GM23338 (cell line): ENCODE measurements around the gene ZNF440. TPM values are rescaled to one million over a fixed set of nuclear protein-coding genes. Genes with fewer than 3 reads are reported as not detected.

Source experiments
- ATAC-seq: fragments of 200-7000 bp; cut with Tn5 transposase; 3 replicates; pipeline ENCODE4 v1.9.1; 2020
- DNase-seq: peaks from one replicate; pipeline ENCODE4 v3.0.0-alpha.2; 2015; ENCODE audit warnings: low spot score
- H2AFZ ChIP-seq: fragments of 200-600 bp; sonication (generic); 2 replicates; pipeline ENCODE4 v1.8.0; 2016; ENCODE audit warnings: antibody characterized with exemption, mild to moderate bottlenecking, moderate library complexity
- H3F3A ChIP-seq: fragments of 200-600 bp; sonication (generic); replicated peaks from 2 replicates; pipeline ENCODE4 v1.8.0; 2017; ENCODE audit warnings: antibody characterized with exemption, mixed run types, low read depth
- H3K27ac ChIP-seq: fragments of 200-600 bp; sonication (generic); 2 replicates; pipeline ENCODE4 v1.6.1; 2016; ENCODE audit warnings: low read depth
- H3K27me3 ChIP-seq: fragments of 200-600 bp; sonication (generic); 2 replicates; pipeline ENCODE4 v1.8.0; 2016; ENCODE audit warnings: mild to moderate bottlenecking, mixed run types, moderate library complexity; ENCODE audit not compliant: insufficient read depth
- H3K36me3 ChIP-seq: fragments of 200-600 bp; sonication (generic); 2 replicates; pipeline ENCODE4 v1.8.0; 2016; ENCODE audit warnings: mild to moderate bottlenecking; ENCODE audit not compliant: insufficient read depth
- H3K4me1 ChIP-seq: fragments of 200-600 bp; sonication (generic); 2 replicates; pipeline ENCODE4 v1.8.0; 2016; ENCODE audit warnings: mild to moderate bottlenecking, moderate library complexity; ENCODE audit not compliant: insufficient read depth
- H3K4me2 ChIP-seq: fragments of 200-600 bp; sonication (generic); 2 replicates; pipeline ENCODE4 v1.7.1; 2017; ENCODE audit warnings: mixed run types
- H3K4me3 ChIP-seq: fragments of 200-600 bp; sonication (generic); 2 replicates; pipeline ENCODE4 v1.6.1; 2016; ENCODE audit warnings: mixed run types
- H3K79me2 ChIP-seq: fragments of 200-600 bp; sonication (generic); replicated peaks from 2 replicates; pipeline ENCODE4 v1.8.0; 2017; ENCODE audit warnings: mild to moderate bottlenecking; ENCODE audit not compliant: insufficient read depth
- H3K9me2 ChIP-seq: fragments of 200-600 bp; sonication (generic); 2 replicates; pipeline ENCODE4 v1.8.0; 2017; ENCODE audit not compliant: insufficient read depth
- H4K20me1 ChIP-seq: fragments of 200-600 bp; sonication (generic); replicated peaks from 2 replicates; pipeline ENCODE4 v1.8.0; 2017; ENCODE audit warnings: mild to moderate bottlenecking; ENCODE audit not compliant: insufficient read depth
- H3K27ac Mint-ChIP-seq: 2 replicates; pipeline ENCODE4 v1.8.0; 2020; ENCODE audit warnings: inconsistent platforms, mild to moderate bottlenecking, moderate library complexity, mixed read lengths
- H3K27me3 Mint-ChIP-seq: 3 replicates; pipeline ENCODE4 v1.8.0; 2022; ENCODE audit warnings: low read depth, mild to moderate bottlenecking, moderate library complexity, mixed read lengths, inconsistent platforms; ENCODE audit not compliant: insufficient read depth, poor library complexity
- H3K36me3 Mint-ChIP-seq: 3 replicates; pipeline ENCODE4 v1.8.0; 2021; ENCODE audit warnings: low read depth, mild to moderate bottlenecking, inconsistent platforms, moderate library complexity, mixed read lengths
- H3K4me1 Mint-ChIP-seq: 3 replicates; pipeline ENCODE4 v1.8.0; 2020; ENCODE audit warnings: mild to moderate bottlenecking, inconsistent platforms, mixed read lengths
- H3K4me3 Mint-ChIP-seq: 3 replicates; pipeline ENCODE4 v1.8.0; 2021; ENCODE audit warnings: moderate library complexity, mild to moderate bottlenecking, inconsistent platforms, mixed read lengths
- H3K9me3 Mint-ChIP-seq: 3 replicates; pipeline ENCODE4 v1.8.0; 2020; ENCODE audit warnings: moderate library complexity, mild to moderate bottlenecking, inconsistent platforms, mixed read lengths
- CREB1 ChIP-seq: fragments of 250-450 bp; sonication (Bioruptor Pico); IDR thresholded peaks from 2 replicates; pipeline ENCODE4 v1.5.0; 2020; ENCODE audit warnings: low read depth, mild to moderate bottlenecking, moderate library complexity
- CTCF ChIP-seq, 2 experiments: fragments of 200-600 bp in 1 of 2; sonication (generic) in 1 of 2; conservative IDR thresholded peaks; 2 replicates each; pipeline versions ENCODE4 v1.5.1 to v1.6.1; 2016 to 2017; ENCODE audit warnings: antibody characterized with exemption in 2 of 2, low read depth in 2 of 2, mild to moderate bottlenecking in 2 of 2, moderate library complexity in 1 of 2
- EZH2 ChIP-seq: fragments of 200-600 bp; sonication (generic); IDR thresholded peaks from one replicate; pipeline ENCODE4 v1.8.0; 2017; ENCODE audit warnings: antibody characterized with exemption, mild to moderate bottlenecking, low read depth; ENCODE audit not compliant: unreplicated experiment
- EZH2phosphoT487 ChIP-seq: fragments of 200-600 bp; sonication (generic); IDR thresholded peaks from one replicate; pipeline ENCODE4 v1.8.1; 2018; ENCODE audit warnings: antibody characterized with exemption; ENCODE audit not compliant: unreplicated experiment
- JUNB ChIP-seq: IDR thresholded peaks from one replicate; pipeline ENCODE4 v1.6.1; 2016; ENCODE audit warnings: antibody characterized with exemption; ENCODE audit not compliant: unreplicated experiment
- NANOG ChIP-seq: IDR thresholded peaks from 2 replicates; pipeline ENCODE4 v1.6.1; 2016; ENCODE audit warnings: antibody characterized with exemption, borderline replicate concordance
- POLR2AphosphoS5 ChIP-seq: IDR thresholded peaks from 2 replicates; pipeline ENCODE4 v1.6.1; 2016; ENCODE audit warnings: antibody characterized with exemption, low read depth
- STAT1 ChIP-seq: IDR thresholded peaks from one replicate; pipeline ENCODE4 v1.6.1; 2016; ENCODE audit warnings: antibody characterized with exemption; ENCODE audit not compliant: unreplicated experiment
- ZNF114 ChIP-seq: fragments of 250-450 bp; sonication (Bioruptor Pico); IDR thresholded peaks from 2 replicates; pipeline ENCODE4 v1.5.0; 2020; ENCODE audit warnings: mild to moderate bottlenecking, moderate library complexity
- ZNF331 ChIP-seq: fragments of 250-450 bp; sonication (Bioruptor Pico); IDR thresholded peaks from 2 replicates; pipeline ENCODE4 v1.5.0; 2020; ENCODE audit warnings: low read depth, mild to moderate bottlenecking, moderate library complexity
- ZNF462 ChIP-seq: fragments of 250-450 bp; sonication (Bioruptor Pico); IDR thresholded peaks from 2 replicates; pipeline ENCODE4 v1.5.0; 2020; ENCODE audit warnings: mild to moderate bottlenecking, moderate library complexity
- polyA plus RNA-seq: library from polyadenylated mRNA; unstranded; fragments of >200 nt; fragmentation: Nextera tagmentation; extraction: Ambion mirVana; gene quantifications from 2 replicates; pipeline ENCODE4 v1.2.1, GENCODE V29; 2016
- total RNA-seq: library from RNA; depleted of rRNA; stranded (reverse); fragments of >200 nt; shearing (Covaris generic); gene quantifications from 2 replicates; pipeline ENCODE4 v1.2.3, GENCODE V29; 2014
- TF ChIP-seq, protein P1 (sequence below): IDR thresholded peaks from 2 replicates; pipeline ENCODE4 v1.6.1; 2016; ENCODE audit warnings: antibody characterized with exemption
- TF ChIP-seq, protein P2 (sequence below): IDR thresholded peaks from one replicate; pipeline ENCODE4 v1.6.1; 2018; ENCODE audit warnings: antibody characterized with exemption; ENCODE audit not compliant: unreplicated experiment

ZNF440 gene
- total and polyA plus RNA-seq, 2 experiments from 2014 or later, result 2.5 to 9.3 TPM

DNA sequence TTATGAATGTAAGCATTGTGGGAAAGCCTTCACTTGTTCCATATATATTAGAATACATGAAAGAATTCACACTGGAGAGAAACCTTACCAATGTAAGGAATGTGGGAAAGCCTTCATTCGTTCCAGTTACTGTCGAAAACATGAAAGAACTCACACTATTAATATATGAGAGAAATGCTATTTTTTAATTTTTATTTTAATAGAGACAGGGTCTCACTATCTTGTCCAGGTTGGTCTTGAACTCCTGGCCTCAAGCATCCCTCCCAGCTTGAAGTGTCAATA is 7.0 kb upstream of the ZNF440 start:
- no peaks in the 10 kb centered on the region for H3K4me1 ChIP-seq
- Mint-ChIP-seq H3K4me3 (no peak overlapping the region), H3K4me1 (no peaks in the 10 kb centered on the region), H3K36me3 (peaks cover 13% of the 10 kb centered on the region; the same call in 2 of the 3 replicates), H3K9me3 (peaks cover 86% of the 10 kb centered on the region), H3K27ac (no peak overlapping the region), H3K27me3 (peaks cover 8% of the 10 kb centered on the region)
- no peak for DNase-seq
- H3F3A ChIP-seq, result no peaks in the 10 kb centered on the region
- H2AFZ ChIP-seq, result no peak overlapping the region
- no peak for TF ChIP-seq ZNF462 (CRISPR knock-in tag)
- TF ChIP-seq STAT1, result no peak
- no peak for TF ChIP-seq NANOG
- TF ChIP-seq, protein P1, sequence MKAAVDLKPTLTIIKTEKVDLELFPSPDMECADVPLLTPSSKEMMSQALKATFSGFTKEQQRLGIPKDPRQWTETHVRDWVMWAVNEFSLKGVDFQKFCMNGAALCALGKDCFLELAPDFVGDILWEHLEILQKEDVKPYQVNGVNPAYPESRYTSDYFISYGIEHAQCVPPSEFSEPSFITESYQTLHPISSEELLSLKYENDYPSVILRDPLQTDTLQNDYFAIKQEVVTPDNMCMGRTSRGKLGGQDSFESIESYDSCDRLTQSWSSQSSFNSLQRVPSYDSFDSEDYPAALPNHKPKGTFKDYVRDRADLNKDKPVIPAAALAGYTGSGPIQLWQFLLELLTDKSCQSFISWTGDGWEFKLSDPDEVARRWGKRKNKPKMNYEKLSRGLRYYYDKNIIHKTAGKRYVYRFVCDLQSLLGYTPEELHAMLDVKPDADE, result no peak
- TF ChIP-seq POLR2AphosphoS5, result no peak
- no peak for TF ChIP-seq ZNF114 (CRISPR knock-in tag)
- no peak for TF ChIP-seq CREB1 (CRISPR knock-in tag)
- no peak for TF ChIP-seq EZH2phosphoT487
- TF ChIP-seq EZH2, result no peak
- no peak for TF ChIP-seq CTCF (conservative IDR thresholded peaks at IDR 0.05; ENCODE audit: low read depth in 2 of 2)
- TF ChIP-seq, protein P2, sequence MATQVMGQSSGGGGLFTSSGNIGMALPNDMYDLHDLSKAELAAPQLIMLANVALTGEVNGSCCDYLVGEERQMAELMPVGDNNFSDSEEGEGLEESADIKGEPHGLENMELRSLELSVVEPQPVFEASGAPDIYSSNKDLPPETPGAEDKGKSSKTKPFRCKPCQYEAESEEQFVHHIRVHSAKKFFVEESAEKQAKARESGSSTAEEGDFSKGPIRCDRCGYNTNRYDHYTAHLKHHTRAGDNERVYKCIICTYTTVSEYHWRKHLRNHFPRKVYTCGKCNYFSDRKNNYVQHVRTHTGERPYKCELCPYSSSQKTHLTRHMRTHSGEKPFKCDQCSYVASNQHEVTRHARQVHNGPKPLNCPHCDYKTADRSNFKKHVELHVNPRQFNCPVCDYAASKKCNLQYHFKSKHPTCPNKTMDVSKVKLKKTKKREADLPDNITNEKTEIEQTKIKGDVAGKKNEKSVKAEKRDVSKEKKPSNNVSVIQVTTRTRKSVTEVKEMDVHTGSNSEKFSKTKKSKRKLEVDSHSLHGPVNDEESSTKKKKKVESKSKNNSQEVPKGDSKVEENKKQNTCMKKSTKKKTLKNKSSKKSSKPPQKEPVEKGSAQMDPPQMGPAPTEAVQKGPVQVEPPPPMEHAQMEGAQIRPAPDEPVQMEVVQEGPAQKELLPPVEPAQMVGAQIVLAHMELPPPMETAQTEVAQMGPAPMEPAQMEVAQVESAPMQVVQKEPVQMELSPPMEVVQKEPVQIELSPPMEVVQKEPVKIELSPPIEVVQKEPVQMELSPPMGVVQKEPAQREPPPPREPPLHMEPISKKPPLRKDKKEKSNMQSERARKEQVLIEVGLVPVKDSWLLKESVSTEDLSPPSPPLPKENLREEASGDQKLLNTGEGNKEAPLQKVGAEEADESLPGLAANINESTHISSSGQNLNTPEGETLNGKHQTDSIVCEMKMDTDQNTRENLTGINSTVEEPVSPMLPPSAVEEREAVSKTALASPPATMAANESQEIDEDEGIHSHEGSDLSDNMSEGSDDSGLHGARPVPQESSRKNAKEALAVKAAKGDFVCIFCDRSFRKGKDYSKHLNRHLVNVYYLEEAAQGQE, result no peak
- no peak for TF ChIP-seq ZNF331 (CRISPR knock-in tag)
- no peak for TF ChIP-seq JUNB
- no peak overlapping the region for H3K4me2 ChIP-seq
- no peaks in the 10 kb centered on the region for H3K79me2 ChIP-seq
- H3K27me3 ChIP-seq, result peaks cover 8% of the 10 kb centered on the region; the same call in 1 of the 2 replicates
- no peaks in the 10 kb centered on the region for H3K9me2 ChIP-seq
- no peak for ATAC-seq
- H3K27ac ChIP-seq, result no peak overlapping the region
- peaks cover 5% of the 10 kb centered on the region; the same call in 1 of the 2 replicates for H3K36me3 ChIP-seq
- no peaks in the 10 kb centered on the region for H4K20me1 ChIP-seq
- H3K4me3 ChIP-seq, result no peak overlapping the region
